Measurements from ENCODE around the gene SEMA3B.
"Not testable (repeated sequence)": the region's sequence is repeated elsewhere in the genome, so short reads cannot be mapped to it uniquely, and the experiment has no call there.

Gene SEMA3B

DNA sequence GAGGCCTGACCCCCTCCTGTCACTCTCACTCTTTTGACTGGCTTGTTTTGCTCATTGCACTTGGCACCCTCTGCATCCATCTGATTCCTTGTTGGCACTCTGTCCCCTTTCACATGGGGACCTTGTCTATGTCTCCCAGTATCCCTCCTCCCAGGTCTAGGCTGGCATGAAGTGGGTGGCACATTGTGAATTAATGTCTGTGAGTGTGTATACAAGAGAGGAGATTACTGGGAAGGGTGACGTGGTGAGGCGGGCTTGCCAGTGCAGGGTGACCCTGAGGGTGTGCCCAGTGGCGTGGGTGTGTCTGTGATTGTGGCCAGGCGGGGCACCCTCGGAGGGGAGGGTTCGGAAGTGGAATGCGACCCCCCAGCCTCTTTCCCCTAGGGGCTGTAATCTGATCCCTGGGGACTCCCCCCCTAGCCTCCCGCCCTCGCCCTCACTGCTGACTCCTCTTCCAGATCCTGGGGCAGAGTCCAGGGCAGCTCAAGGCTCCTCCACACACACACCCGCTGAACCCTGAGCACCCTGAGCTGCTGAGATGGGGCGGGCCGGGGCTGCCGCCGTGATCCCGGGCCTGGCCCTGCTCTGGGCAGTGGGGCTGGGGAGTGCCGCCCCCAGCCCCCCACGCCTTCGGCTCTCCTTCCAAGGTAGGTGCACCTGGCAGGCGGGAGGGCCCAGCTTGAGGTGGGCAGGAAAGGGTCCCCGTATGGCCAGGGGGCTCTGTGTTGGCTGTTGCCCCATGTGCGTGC is at the start of gene SEMA3B:
TSS of gene SEMA3B (plus strand) at position 445 of the 749 bp plus-strand sequence. CDS start at position 539, 94 bp downstream.
- peak in 34 of 56 donors; percentile 21 to 76 (median 53) for DNase-seq

DNA sequence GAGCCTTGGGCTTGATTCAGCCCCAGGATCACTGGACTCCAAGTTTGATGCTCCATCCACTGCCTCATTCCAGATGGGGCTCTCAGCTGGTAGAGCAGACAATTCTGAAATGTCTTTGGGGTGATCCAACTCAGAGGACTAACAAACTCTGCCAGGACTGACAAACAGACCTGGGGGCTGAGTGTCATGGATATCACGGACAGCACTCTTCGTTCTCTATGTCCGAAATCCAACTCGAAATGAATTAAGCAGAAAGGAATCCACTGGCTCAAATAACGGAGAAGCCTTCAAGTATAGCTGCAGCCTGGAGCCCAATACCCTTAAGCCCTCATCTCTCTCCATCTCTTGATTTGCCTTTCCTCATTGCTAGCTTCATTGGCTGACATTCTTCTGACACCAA is 49.7 kb upstream of the SEMA3B start:
- no peak for DNase-seq

DNA sequence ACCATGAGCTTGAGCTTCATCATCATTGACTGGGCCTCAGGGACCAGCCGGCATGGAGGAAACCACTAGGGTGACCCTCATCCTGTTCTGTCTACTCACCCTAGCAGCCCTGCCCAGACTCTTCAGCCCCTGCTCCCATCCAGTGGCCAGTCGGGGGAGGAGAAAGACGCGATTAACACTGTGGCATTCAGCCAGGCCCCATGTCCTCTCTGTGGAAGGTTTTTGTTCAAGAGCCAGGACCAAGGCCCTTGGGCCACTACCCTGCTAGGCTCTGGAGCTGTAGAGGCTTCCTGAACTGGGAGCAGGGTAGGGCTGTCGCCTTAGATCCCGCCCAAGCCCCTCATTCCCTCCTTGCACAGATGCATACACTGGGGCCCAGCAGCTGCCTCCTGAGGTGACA is 48.8 kb upstream of the SEMA3B start:
- peak in 5 of 56 donors; percentile 7 to 28 (median 18) for DNase-seq

DNA sequence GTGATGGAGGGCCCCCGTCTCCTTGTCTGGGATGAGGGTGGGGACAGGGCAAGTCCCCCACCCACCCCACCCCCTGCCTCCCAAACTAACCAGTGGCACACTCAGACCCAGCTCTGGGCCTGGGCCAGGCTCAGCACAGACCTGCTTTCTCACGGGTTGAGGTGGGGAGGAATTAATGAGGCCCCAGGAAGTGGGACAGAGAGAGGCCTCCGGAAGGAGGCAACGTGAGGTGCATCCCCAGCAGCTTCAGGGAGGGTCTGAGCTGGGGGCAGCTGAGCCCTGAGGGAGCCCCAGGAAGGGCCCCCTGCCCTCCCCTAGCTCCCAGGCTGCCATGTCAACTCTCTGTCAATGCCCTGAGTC is 47.9 kb upstream of the SEMA3B start:
- no peak for DNase-seq

DNA sequence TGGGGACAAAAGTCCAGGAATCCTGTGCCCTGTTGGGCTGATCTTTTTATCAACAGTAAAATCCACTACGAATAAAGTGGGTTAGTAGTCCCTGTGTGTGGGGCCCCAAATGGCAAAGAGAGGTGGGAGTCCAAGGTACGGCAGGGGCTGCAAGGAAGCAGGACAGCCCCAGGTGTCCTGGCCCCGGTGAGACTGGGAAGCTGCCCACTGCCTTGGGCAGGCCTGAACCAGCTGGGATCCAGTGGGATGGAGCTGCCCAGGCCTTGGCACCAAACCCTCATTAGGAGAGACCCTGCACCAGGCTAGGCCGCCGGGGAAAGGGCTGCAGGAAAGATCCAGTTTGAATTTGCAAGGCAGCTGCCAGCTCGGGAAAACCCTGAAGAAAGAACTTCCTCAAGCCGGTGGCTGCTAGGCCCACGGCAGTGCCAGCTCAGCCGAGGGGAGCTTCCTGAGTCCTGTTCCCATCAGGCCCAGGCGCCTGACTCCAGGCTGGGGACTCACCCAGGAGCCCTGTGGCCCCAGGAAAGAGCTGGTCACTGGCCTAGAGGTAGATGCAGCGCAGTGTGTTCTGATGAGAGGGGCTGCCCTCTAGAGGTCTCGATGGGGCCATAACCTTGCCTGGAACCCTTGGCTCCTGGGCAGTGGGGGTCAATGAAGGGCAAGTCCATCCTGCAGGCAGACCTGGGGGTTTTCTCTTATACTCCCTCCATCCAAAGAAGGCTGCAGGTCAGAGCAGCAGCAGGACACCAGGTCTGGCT is 47.4 kb upstream of the SEMA3B start:
- peak in 20 of 56 donors; percentile 10 to 51 (median 29) for DNase-seq

DNA sequence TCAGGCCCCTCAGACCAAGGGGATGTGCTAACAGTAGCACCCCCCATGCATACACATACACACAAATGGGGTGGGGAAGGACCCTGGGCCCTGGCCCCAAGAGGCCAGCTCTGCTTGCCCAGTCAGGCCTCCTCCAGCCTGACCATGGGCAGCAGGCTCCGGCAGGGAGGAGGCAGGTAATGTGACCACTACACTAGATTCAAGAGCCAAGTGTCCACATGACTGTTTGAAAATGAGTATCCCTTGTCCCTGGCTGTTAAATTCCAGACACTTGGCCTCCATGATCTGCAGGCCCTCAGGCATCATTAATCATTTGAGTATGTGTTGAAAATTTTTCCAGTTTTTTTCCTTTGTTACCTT is 46.8 kb upstream of the SEMA3B start:
- DNase-seq: no peak

DNA sequence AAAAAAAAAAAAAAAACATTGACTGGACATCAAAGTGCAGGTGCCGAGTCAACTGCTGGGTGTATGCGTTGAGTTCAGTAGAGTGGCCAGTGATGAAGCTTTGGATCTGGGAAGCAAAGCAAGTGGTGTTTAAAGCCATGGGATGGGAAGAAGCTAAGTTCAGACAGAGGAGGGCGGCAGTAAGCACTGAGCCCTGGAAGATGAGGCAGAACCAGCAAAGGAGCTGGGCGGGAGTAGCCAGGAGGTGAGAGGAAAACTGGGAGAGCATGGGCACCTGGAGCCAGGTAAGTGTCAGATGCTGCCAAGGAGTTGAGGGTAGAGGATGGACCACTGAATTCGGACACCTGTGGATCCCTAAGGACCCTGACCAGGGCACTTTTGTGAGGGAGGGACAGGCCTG is 44.3 kb upstream of the SEMA3B start:
- no peak for DNase-seq

DNA sequence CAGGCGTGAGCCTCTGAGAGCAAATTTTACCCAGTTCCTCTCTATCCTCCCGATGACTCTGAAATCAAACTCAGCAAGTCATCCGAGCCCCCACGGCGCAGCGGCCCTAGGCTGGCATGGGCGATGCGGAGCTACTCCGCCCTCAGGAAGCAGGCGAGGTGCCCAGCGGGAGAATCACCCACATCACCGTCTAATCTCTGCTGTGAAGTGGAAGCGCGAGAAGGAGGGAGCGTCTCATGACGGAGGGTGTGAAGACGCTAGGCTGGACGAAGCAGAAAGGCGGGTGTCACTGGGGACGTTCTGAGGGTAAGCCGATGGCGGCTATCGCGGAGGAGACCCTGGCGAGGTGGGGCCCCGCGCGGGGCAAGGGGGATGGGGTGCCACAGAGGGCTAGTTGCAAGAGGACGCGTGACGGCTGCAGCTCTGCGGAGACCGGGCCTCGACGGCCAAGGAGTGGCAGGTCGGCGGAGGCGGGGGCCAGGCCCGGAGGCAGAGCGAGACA is 42.0 kb upstream of the SEMA3B start:
- peak in 15 of 56 donors; percentile 44 to 81 (median 62) for DNase-seq

DNA sequence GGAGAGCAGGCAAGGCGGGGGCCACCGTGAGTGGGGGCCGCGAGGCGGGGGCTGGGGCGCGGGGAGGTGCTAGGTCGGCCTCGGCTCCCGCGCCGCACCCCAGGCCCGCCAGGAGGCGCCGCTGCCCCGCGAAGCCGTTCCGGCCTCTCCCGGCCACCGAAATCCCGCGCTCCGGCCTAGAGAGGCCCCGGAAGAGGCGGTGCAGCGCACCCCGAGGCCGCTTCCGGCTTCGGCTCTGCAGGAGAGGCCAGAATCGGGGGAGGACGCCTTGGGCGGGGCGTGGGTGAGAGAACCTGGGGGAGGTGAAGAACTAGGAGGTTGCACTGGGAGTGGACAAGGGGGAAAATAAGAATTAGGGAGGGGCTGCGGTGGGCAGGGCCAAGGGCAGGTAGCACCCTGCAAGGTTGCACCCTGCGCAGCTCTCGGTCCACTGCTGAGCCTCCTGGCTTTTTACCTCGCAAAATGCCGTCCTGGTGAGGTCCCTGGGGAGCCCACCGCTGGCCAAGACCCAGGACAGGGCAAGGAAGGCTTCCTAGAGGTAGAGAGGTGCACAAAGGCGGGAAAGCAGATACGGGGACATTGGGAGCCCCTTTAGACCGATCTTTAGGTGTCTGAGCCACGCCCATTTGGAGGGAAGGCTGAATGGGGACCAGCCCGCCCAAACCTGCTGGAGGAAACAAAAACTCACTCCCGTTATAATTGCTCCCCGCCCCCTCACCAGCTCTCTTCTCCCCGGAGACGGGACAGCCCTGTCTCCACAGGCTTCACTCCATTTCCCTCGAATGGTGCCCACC is 41.4 kb upstream of the SEMA3B start:
- peak in 54 of 56 donors; percentile 51 to 95 (median 80) for DNase-seq

DNA sequence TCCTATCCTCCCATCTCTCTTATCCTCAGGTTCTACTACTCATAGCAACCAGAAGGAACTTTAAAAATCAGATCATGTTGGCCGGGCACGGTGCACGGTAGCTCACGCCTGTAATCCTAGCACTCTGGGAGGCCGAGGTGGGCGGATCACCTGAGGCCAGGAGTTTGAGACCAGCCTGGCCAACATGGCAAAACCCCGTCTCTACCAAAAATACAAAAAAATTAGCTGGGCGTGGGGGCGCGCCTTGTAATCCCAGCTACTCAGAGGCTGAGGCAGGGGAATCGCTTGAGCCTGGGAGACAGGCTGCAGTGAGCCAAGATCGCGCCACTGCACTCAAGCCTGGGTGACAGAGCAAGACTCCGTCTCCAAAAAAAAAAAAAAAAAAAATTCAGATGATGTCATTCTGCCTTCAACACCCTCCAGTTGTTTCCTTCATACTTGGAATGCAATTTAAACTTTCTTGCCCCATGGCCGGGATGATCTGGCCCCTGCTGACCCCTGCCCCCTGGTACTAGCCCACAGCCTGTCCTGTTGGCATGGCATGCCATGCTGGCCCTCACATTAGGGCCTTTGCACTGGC is 40.7 kb upstream of the SEMA3B start:
- DNase-seq: not testable (repeated sequence)

DNA sequence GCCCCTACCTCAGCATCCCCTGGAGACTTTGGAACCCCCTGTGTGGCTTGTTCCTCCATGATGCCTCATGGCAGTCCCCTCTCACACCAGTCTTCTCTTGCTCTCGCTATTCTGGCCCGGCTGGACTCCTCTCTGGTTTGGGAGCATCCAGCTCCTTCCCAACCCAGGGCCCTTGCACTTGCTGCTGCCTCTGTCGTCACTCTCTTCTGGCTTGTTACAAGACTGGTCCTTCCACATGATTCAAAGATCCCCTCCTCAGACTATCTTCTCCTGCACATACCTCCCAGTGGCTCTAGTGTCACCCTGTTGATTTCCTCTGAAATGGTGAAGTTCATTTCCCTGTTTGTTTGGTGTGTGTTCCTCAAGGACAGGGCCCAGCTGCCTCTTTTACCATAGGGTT is 39.5 kb upstream of the SEMA3B start:
- DNase-seq: no peak

DNA sequence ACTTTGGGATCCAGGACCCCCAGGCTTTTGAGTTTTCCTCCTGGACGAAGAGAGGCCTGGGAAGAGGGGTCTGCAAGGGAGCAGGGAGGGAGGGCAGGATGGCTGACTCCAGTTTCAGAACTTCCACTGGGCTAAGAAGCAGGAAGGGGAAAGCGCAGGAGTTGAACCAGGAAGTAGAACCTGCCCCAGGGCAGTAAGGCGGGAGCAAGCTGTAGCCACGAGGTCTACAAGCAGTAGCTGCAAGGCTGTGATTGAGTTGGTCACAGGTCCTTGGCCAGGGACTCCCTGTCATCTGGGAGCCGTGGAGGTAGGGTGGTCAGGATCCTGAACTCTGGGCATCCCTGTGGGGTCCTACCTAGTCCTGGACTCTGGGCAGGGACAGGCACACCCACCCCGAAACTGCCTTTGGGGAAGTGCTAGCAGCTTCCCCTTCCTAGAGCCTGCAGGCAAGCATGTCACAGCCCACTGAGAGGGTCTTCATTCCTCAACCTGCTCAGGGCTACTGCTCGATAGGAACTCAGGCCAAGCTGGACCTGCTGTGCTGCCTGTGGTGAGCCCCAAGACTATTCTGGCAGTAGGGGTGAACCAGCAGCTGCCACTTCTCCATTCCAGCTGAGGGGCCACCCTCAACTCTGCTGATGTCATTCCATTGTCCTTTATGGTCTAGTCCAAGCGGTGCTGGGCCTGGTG is 38.7 kb upstream of the SEMA3B start:
- peak in 7 of 56 donors; percentile 4 to 55 (median 18) for DNase-seq

DNA sequence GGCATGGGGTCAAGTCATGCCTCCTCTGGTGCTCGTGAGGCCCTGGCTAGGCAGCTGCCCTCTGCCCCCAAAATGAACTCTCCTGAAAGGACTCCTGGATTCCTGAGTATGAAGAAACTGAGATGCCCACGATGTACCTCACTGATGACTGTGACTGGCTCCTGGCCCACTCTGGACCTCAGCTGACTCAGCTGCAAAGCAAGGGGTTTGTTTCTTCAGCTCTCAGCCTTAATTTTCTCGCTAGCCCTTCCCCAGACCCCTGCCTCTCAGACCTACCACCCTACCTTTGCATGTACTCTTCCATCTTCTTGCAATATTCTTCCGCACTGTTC is 38.2 kb upstream of the SEMA3B start:
- no peak for DNase-seq

DNA sequence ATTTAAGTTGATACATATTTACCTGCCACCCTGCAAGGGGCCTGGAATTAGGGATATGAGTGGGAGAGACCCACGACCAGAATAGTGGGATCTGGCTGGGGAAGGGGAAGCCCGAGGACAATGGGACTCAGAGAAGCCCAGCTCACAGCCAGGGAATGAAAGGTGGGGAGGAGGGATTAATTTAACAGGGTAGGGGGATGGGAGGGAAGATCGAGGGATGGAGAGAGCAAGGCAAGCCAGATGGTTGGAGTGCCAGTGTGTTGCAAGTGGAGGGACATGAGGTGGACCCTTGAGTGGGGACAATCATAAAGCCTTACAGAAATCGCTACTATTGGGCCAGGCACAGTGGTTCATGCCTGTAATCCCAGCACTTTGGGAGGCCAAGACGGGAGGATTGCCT is 37.4 kb upstream of the SEMA3B start:
- DNase-seq: no peak

DNA sequence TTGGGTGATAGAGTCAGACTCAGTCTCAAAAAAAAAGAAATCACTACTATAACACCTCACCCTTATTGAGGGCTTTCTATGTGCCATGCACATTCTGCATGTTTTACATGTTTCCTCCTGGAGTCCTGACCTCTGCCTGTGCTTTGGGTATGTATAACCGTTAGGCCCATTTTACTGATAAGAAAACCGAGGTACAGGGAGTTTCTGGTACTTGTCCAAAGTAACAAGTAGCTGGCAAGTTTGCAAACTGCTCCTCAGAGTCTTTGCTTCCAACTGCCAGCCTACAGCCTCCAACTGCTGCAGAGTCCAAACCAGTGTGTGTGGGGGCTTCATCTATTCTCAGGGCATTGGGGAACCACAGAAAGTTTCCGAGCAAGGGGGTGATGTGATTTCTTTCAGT is 36.6 kb upstream of the SEMA3B start:
- DNase-seq: no peak

DNA sequence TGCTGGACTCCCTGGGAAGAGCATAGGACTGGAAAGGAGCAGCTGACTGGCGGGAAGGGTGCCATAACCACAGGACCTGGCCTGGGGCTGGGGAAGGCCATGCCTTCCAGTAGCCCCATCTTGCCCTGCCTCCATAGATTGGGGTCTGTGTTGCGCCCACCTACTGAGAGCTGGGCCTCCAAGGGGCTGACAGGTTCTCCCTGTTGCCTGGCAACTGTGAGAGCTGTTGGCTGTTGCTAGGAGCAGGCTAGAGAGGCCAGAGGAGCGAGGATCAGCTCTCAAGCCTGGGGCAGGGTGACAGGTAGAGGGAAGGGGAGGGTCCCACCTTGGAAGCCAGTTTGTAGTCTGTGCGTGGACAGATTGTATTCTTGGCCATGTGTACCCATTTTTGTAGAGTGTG is 35.8 kb upstream of the SEMA3B start:
- peak in 1 of 56 donors; percentile 9 for DNase-seq

DNA sequence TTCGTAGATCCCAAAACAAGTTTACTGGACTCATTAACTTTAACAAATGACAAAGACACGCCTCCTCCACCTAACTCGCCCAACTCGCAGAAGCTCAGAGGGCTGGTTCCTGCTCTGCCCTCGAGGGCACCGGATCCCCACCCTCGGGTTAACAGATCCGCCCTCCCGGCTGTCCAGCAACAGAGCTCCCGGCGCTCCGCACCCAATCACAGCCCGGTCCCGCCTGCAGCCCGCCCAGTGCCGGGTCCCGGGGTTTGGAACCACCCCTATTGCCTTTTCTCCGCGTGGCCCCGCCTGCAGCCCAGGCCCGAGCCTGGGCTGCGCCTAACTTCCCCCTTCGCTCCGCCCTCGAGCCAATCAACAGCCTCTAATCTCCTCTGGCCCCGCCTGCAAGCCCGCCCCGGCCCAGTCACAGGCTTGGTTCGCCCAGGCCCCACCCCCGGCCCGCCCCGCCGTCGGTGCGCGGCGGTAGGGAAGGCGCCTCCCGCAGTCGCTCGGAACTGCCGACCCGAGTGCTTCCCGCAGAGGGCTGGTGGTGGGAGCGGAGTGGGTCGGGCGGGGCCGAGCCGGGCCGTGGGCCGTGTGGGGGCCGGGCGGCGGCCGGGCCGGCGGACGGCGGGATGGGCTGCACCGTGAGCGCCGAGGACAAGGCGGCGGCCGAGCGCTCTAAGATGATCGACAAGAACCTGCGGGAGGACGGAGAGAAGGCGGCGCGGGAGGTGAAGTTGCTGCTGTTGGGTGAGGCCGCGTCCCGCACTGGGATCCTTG is 33.0 kb upstream of the SEMA3B start, which contains the start of gene GNAI2:
TSS of gene GNAI2 (plus strand) at position 489 of the 768 bp plus-strand sequence. CDS start at position 621, 132 bp downstream.
- DNase-seq: peak; percentile 80 to 100 (median 99)

DNA sequence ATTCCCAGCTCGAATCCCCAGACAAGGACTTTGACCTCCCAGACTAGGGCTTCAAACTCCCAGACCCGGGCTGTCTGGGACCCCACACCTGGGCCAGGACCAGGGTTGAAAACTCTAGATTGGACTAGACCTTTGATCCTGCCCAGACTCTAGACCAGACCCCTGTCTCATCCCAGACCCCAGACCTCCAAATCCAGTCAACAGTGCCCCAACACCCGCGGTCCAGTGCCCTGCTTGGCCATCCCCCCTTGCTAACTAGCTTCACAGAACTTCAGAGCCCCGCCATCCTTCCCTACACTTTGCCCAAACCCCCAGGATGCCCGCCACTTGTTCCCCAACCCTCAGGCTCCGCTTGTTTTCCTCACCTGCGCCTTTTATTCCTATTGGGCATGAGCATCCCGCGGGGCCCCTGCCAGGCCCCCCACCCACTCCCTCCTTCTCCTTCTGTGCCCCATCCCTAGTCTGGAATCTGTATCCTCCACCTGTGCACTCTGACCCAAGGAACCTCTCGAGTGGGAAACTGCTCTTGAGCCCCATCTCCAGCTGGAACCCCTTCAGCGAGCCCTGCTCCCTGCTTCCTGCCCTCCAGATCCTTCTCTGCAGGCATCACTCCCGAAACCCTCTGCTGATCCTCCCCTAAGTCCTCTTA is 32.3 kb upstream of the SEMA3B start:
- no peak for DNase-seq

DNA sequence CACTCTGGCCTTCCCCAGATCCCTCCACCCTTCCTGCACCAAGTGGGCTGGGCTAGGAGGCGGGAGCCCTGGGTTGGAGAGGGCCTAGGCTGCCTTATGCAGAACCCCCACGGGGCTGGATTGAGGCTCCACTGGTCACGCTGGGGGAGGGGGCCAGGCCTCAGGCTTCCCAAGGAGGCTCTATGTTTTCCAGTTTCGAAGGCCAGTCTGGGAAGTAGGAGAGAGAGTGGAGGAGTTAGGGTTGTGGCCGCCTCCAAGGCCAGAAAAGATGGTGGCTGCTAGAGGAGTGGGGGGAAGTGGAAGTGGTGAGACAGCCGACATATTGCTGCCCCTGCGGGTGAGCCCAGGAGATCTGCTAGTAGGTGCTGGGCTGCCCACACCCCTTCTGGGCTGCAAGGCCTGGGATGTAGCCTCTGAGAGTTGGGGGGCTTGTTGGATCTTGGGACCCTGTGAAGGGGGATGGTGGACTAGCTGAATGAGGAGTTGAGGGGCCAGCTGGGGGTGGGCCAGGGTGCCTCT is 31.8 kb upstream of the SEMA3B start:
- peak in 12 of 56 donors; percentile 14 to 47 (median 36) for DNase-seq
